ENCODE results near the gene ABLIM2. TPM values are rescaled to one million over a fixed set of nuclear protein-coding genes. Genes with fewer than 3 reads are reported as not detected.
A peak's percentile ranks its signal among the peaks of the same experiment; 100 is the strongest.

Gene ABLIM2
- total and polyA plus RNA-seq, 2 of the 4 experiments (the other 2 are of a cell fraction) = under 0.01 to 0.10 TPM

DNA sequence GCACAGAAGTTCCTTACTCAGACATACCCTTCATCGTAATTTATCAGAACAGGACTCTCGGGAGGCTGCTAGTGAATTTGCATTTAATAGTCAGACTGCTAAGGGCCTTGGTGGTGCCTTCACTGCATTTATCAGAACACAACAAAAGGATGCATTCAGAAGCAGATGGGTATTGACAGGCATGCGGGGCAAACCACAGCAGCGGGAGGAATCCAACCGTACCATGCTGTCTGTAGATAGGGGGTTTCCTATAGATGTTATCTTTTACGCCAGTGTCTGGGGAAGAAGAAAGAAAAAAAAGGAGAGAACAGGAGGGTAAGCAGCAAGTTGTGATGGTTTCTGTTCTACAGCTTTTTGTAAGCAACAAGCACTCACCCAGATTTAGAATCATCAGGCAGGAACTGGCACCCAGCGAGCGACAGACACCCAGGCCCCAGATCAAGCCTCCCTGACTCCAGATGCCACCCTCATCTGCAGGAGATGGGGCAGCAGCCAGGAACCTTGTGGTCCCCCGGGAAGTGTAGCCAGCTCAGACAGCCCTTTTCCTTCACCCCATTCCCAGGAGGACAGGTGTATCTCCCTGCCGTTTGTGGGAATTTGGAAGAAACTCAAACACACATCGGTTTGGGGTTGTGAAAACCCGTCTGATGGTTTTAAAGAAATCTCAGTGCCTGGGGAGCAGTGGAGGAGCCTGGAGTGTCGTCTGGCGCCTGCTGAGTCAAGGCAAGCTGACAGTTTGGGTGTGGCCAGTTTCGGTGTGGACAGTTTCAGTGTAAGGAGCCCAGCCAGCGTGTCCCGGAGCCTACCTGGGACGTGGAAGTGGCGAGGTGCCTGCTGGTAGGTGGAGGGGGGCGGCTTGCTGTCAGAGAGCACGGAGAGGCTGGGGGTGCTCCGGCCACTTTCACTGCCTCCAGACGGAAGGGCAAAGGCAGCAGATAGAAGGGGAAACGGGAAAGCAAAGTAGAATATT, 138.9 kb downstream of the ABLIM2 start:
- WGBS, 2 experiments (ENCODE audit: extremely low coverage in 2 of 2, insufficient read length in 1 of 2) = 46% methylated on average over 10 of the region's 24 CpGs; no CpG with 5 or more reads in 1 of the 2 experiments

More for the DNA sequence above, 138.9 kb downstream of the ABLIM2 start:
- DNase-seq (no peak), ATAC-seq (ENCODE audit: low read depth) (no peak)
- no peak overlapping the region for H4K8ac ChIP-seq (ENCODE audit: low read depth in 2 of 2, low read length in 2 of 2)
- no peak overlapping the region for H3K18ac ChIP-seq (ENCODE audit: low read depth, low read length)
- no peak overlapping the region for H3K4me3 ChIP-seq (ENCODE audit: insufficient read depth, low read depth, low read length)
- peaks cover 66% of the 10 kb centered on the region for H3K27me3 ChIP-seq (ENCODE audit: control insufficient read depth, insufficient read depth, low read length)
- no peak overlapping the region for H2AK5ac ChIP-seq (ENCODE audit: low read depth, low read length)
- no peaks in the 10 kb centered on the region for H3K36me3 ChIP-seq (ENCODE audit: control insufficient read depth, insufficient read depth, low read length)
- no peaks in the 10 kb centered on the region for H3K9me3 ChIP-seq (ENCODE audit: control insufficient read depth, insufficient read depth, low read length)
- no peak overlapping the region for H4K5ac ChIP-seq (ENCODE audit: low read depth, low read length)
- intact Hi-C loops (cut with micrococcal nuclease) (no loop called here), dilution Hi-C loops (cut with HindIII; ENCODE audit: low sequenced_read_pairs, unreplicated experiment) (no loop called here), in situ Hi-C loops (cut with MboI; ENCODE audit: low sequenced_read_pairs) (no loop called here)
- H3K4me1 ChIP-seq (ENCODE audit: control insufficient read depth, insufficient read depth, low read length) = no peaks in the 10 kb centered on the region
- H3K4ac ChIP-seq (ENCODE audit: low read depth, low read length) = no peak overlapping the region
- H2BK15ac ChIP-seq (ENCODE audit: low read depth, low read length) = no peak overlapping the region
- H2BK20ac ChIP-seq (ENCODE audit: low read depth, low read length) = no peak overlapping the region
- H2BK120ac ChIP-seq (ENCODE audit: low read depth, low read length) = no peak overlapping the region
- TF ChIP-seq, protein P1, sequence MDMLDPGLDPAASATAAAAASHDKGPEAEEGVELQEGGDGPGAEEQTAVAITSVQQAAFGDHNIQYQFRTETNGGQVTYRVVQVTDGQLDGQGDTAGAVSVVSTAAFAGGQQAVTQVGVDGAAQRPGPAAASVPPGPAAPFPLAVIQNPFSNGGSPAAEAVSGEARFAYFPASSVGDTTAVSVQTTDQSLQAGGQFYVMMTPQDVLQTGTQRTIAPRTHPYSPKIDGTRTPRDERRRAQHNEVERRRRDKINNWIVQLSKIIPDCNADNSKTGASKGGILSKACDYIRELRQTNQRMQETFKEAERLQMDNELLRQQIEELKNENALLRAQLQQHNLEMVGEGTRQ (IDR thresholded peaks at IDR 0.05; ENCODE audit: low read depth, low read length) = no peak
- no peak for TF ChIP-seq BHLHE40 (IDR thresholded peaks at IDR 0.05; ENCODE audit: low read depth, low read length)
- ChIA-PET POLR2A (ENCODE audit: unreplicated experiment) (no interaction called here), CTCF (no interaction called here)
- no peak overlapping the region for H3K56ac ChIP-seq (ENCODE audit: extremely low read depth, insufficient read depth, low read length)
- no peak overlapping the region for H2AK9ac ChIP-seq (replicated peaks; ENCODE audit: low read depth, low read length, poor library complexity)
- H3K79me1 ChIP-seq (ENCODE audit: low read depth in 1 of 2, low read length in 2 of 2) = no peaks in the 10 kb centered on the region
- H3K9ac ChIP-seq (ENCODE audit: low read depth, low read length) = no peak overlapping the region
- no peak overlapping the region for H3K4me2 ChIP-seq (ENCODE audit: low read depth, low read length)
- BruUV-seq (replicated peaks) = no TSS peak
- no peak overlapping the region for H2BK5ac ChIP-seq (ENCODE audit: low read depth, low read length, poor library complexity, severe bottlenecking)
- no peaks in the 10 kb centered on the region for H3K9me1 ChIP-seq (ENCODE audit: insufficient read depth, low read length)
- H4K91ac ChIP-seq (ENCODE audit: insufficient read depth, low read depth, low read length) = no peak overlapping the region
- H4K20me1 ChIP-seq (ENCODE audit: insufficient read depth, low read length) = no peaks in the 10 kb centered on the region
- no peak overlapping the region for H3K23ac ChIP-seq (ENCODE audit: low read depth, low read length)
- H2AFZ ChIP-seq (replicated peaks; ENCODE audit: low read length, poor library complexity) = peak overlapping the region; percentile 49
- H3K14ac ChIP-seq (replicated peaks; ENCODE audit: low read depth, low read length) = no peak overlapping the region
- H3K27ac ChIP-seq (ENCODE audit: insufficient read depth, low read length) = no peak overlapping the region
